Endodermal cell (in vitro differentiated cells): ENCODE measurements around the gene APCDD1. TPM values are rescaled to one million over a fixed set of nuclear protein-coding genes. Genes with fewer than 3 reads are reported as not detected.

Experiments
- DNase-seq: peaks from one replicate; pipeline ENCODE4 v3.0.0-alpha.2; 2017
- H3K27ac ChIP-seq: 2 replicates; pipeline ENCODE4 v1.5.1; 2013; ENCODE audit warnings: mild to moderate bottlenecking, low read depth, low read length, moderate library complexity
- H3K27me3 ChIP-seq: 2 replicates; pipeline ENCODE4 v1.6.1; 2013; ENCODE audit warnings: mild to moderate bottlenecking, low read length, moderate library complexity; ENCODE audit not compliant: insufficient read depth, control insufficient read depth, poor library complexity, severe bottlenecking
- H3K36me3 ChIP-seq: 2 replicates; pipeline ENCODE4 v1.7.0; 2013; ENCODE audit warnings: mild to moderate bottlenecking, low read length, moderate library complexity; ENCODE audit not compliant: control insufficient read depth, insufficient read depth
- H3K4me1 ChIP-seq: one replicate; pipeline ENCODE4 v1.7.0; 2013; ENCODE audit warnings: low read length; ENCODE audit not compliant: control insufficient read depth, insufficient read depth
- H3K4me3 ChIP-seq: 2 replicates; pipeline ENCODE4 v1.5.1; 2013; ENCODE audit warnings: mild to moderate bottlenecking, low read length, moderate library complexity
- H3K9ac ChIP-seq: 2 replicates; pipeline ENCODE4 v1.6.1; 2013; ENCODE audit warnings: mild to moderate bottlenecking, low read length, moderate library complexity; ENCODE audit not compliant: poor library complexity, severe bottlenecking; ENCODE audit errors: extremely low read depth
- H3K9me3 ChIP-seq: 2 replicates; pipeline ENCODE4 v1.6.1; 2013; ENCODE audit warnings: mild to moderate bottlenecking, low read length, moderate library complexity; ENCODE audit not compliant: control insufficient read depth
- H3K27ac Mint-ChIP-seq: 2 replicates; pipeline ENCODE4 v1.8.0; 2020; ENCODE audit warnings: mixed read lengths
- H3K27me3 Mint-ChIP-seq: 2 replicates; pipeline ENCODE4 v1.8.0; 2021; ENCODE audit warnings: mild to moderate bottlenecking, mixed read lengths; ENCODE audit not compliant: insufficient read depth
- H3K36me3 Mint-ChIP-seq: 2 replicates; pipeline ENCODE4 v1.8.0; 2020; ENCODE audit warnings: low read depth, mixed read lengths
- H3K4me1 Mint-ChIP-seq: 2 replicates; pipeline ENCODE4 v1.8.0; 2020; ENCODE audit warnings: mixed read lengths
- H3K4me3 Mint-ChIP-seq: 2 replicates; pipeline ENCODE4 v1.8.0; 2020; ENCODE audit warnings: mild to moderate bottlenecking, moderate library complexity, mixed read lengths
- H3K9me3 Mint-ChIP-seq: 2 replicates; pipeline ENCODE4 v1.8.0; 2020; ENCODE audit warnings: mild to moderate bottlenecking, mixed read lengths
- CTCF ChIP-seq: fragments of 200-600 bp; sonication (generic); conservative IDR thresholded peaks from 2 replicates; pipeline ENCODE4 v1.5.0; 2021; ENCODE audit warnings: antibody characterized with exemption, mild to moderate bottlenecking
- WGBS, 2 experiments: methylation state at CpG; one replicate each; pipeline versions ENCODE4 v1.1.5 to v1.1.7; 2013; ENCODE audit warnings: missing lambda C conversion rate in 2 of 2, mixed read lengths in 1 of 2; ENCODE audit not compliant: insufficient coverage in 1 of 2, insufficient read length in 1 of 2; 5-methylcytosine and 5-hydroxymethylcytosine counted together
- long read RNA-seq, 4 experiments: library from polyadenylated mRNA in 2 of 4; library from RNA in 1 of 4; library from capped mRNA in 1 of 4; stranded (forward) in 3 of 4; unstranded in 1 of 4; transcript quantifications; one replicate each; pipeline ENCODE4 v2.0.0, GENCODE V29; 2020 to 2021; ENCODE audit warnings: inconsistent platforms in 1 of 4
- polyA plus RNA-seq, 2 experiments: library from polyadenylated mRNA; stranded (reverse); fragments of 50-300 nt; gene quantifications; one replicate each; pipeline ENCODE4 v1.2.3, GENCODE V29; 2013
- total RNA-seq, 2 donors: library from RNA; stranded (reverse); fragmentation: NEBNext Ultra II Directional in 1 of 2; extraction: Animal tissue kit (Norgen Biotek cat#: 25700) in 1 of 2; gene quantifications; 2 replicates in 1 of 2; 3 replicates in 1 of 2; pipeline ENCODE4 v1.2.1, GENCODE V29; 2021

APCDD1 gene
- total RNA-seq, result 1 to 10 TPM; 6.5 to 9.0 TPM
- polyA plus RNA-seq (2013, experiment 1 of 2), result 149 TPM
- polyA plus RNA-seq (2013, experiment 2 of 2), result 140 TPM
- long read RNA-seq, experiment 1, partial matches to known transcripts, result 0 of 4 reads
- long read RNA-seq, experiment 1, other reads (novel, unspliced or antisense), result 1 of 4 reads
- long read RNA-seq, experiment 2, transcript APCDD1-201 (5 exons, 3,809 nt), result major isoform, 22 of 25 reads
- long read RNA-seq, experiment 2, partial matches to known transcripts, result 1 of 25 reads
- long read RNA-seq, experiment 2, other reads (novel, unspliced or antisense), result 2 of 25 reads
- long read RNA-seq, experiment 3, partial matches to known transcripts, result 6 of 8 reads
- long read RNA-seq, experiment 3, other reads (novel, unspliced or antisense), result 2 of 8 reads
- long read RNA-seq, experiment 4, result 0 reads

GRCh38 chr18:10453806-10454680 lies at the start of gene APCDD1:
Gene APCDD1, plus strand, starts transcription at chr18:10454635. Its CDS starts 347 bp downstream, at chr18:10454982.
- Histone ChIP-seq H3K27ac (peak within 1 kb of the TSS; percentile 50), H3K9me3 (no peaks in the 10 kb centered on the region), H3K36me3 (no peaks in the 10 kb centered on the region), H3K27me3 (peaks cover 6% of the 10 kb centered on the region), H3K4me1 (peaks cover 3% of the 10 kb centered on the region), H3K9ac (peak within 1 kb of the TSS; percentile 62), H3K4me3 (peak within 1 kb of the TSS; percentile 81)
- DNase-seq, result peak; percentile 93
- Mint-ChIP-seq H3K4me1 (peaks cover 18% of the 10 kb centered on the region), H3K9me3 (no peaks in the 10 kb centered on the region), H3K27me3 (peaks cover 16% of the 10 kb centered on the region), H3K4me3 (peak within 1 kb of the TSS; percentile 66), H3K36me3 (no peaks in the 10 kb centered on the region), H3K27ac (peak within 1 kb of the TSS; percentile 74)
- WGBS, 2 experiments, result 14 to 28% methylated on average over 4 to 62 of the region's 64 CpGs
- peak; percentile 32 for TF ChIP-seq CTCF

GRCh38 chr18:10405014-10405493 lies 49.4 kb upstream of the APCDD1 start:
- Histone ChIP-seq H3K9me3 (no peaks in the 10 kb centered on the region), H3K9ac (no peak overlapping the region), H3K27ac (no peak overlapping the region), H3K27me3 (no peaks in the 10 kb centered on the region), H3K36me3 (no peaks in the 10 kb centered on the region), H3K4me1 (peaks cover 14% of the 10 kb centered on the region), H3K4me3 (no peak overlapping the region)
- no peak for TF ChIP-seq CTCF
- Mint-ChIP-seq H3K4me3 (no peak overlapping the region), H3K4me1 (peaks cover 36% of the 10 kb centered on the region), H3K27me3 (no peaks in the 10 kb centered on the region), H3K9me3 (no peaks in the 10 kb centered on the region), H3K27ac (no peak overlapping the region), H3K36me3 (no peaks in the 10 kb centered on the region)
- WGBS, 2 experiments, result 92 to 95% methylated on average over 3 to 10 of the region's 10 CpGs
- no peak for DNase-seq

GRCh38 chr18:10405816-10406663 lies 48.4 kb upstream of the APCDD1 start:
- no peaks in the 10 kb centered on the region for H3K36me3 Mint-ChIP-seq
- Histone ChIP-seq H3K4me3 (peak overlapping the region; percentile 65), H3K27me3 (no peaks in the 10 kb centered on the region), H3K9me3 (no peaks in the 10 kb centered on the region), H3K27ac (peak overlapping the region; percentile 86), H3K36me3 (no peaks in the 10 kb centered on the region), H3K4me1 (peaks cover 14% of the 10 kb centered on the region), H3K9ac (no peak overlapping the region)
- no peak for TF ChIP-seq CTCF
- H3K27me3 Mint-ChIP-seq, result no peaks in the 10 kb centered on the region
- peak; percentile 94 for DNase-seq
- H3K4me1 Mint-ChIP-seq, result peaks cover 43% of the 10 kb centered on the region
- 16 to 25% methylated on average over 11 to 16 of the region's 16 CpGs for WGBS, 2 experiments
- peak overlapping the region; percentile 46 for H3K4me3 Mint-ChIP-seq
- peak overlapping the region; percentile 88 for H3K27ac Mint-ChIP-seq
- H3K9me3 Mint-ChIP-seq, result no peaks in the 10 kb centered on the region
